Measurements from ENCODE around the gene PARP3. TPM values are rescaled to one million over a fixed set of nuclear protein-coding genes. Genes with fewer than 3 reads are reported as not detected.
"Not testable (repeated sequence)": the region's sequence is repeated elsewhere in the genome, so short reads cannot be mapped to it uniquely, and the experiment has no call there.

Gene PARP3
- total and polyA plus RNA-seq, 9 of the 15 experiments (the other 6 are each of a cell fraction or from before 2014, with no cell fraction given), result 0.46 to 6.6 (median 4.5) TPM

GRCh38 chr3:51928438-51928837 is 13.7 kb upstream of the PARP3 start (continued):
- no peak for TF ChIP-seq THRA (IDR thresholded peaks at IDR 0.05)
- TF ChIP-seq TRIM28 (IDR thresholded peaks at IDR 0.05), result no peak
- TF ChIP-seq SP1 (CRISPR knock-in tag; IDR thresholded peaks at IDR 0.05), result no peak

- H3K27ac ChIP-seq (ENCODE audit: extremely low read depth, low read depth, low read length); H3K9ac ChIP-seq (ENCODE audit: insufficient read depth in 1 of 2, low read depth in 2 of 2, low read length in 2 of 2); H3K79me2 ChIP-seq (ENCODE audit: control insufficient read depth, insufficient read depth, low read length); CTCF ChIA-PET (ENCODE audit: low intra/inter-chr PET ratio); H3K4me2 ChIP-seq (ENCODE audit: insufficient read depth, low read length); H3K9me1 ChIP-seq (ENCODE audit: control insufficient read depth, insufficient read depth, low read length); H3K4me3 ChIP-seq; H3K27me3 ChIP-seq (ENCODE audit: control insufficient read depth in 2 of 2, insufficient read depth in 2 of 2, low read length in 2 of 2); DNase-seq (ENCODE audit: extremely low read depth in 1 of 4, low spot score in 3 of 4); ATAC-seq; H3K9me3 ChIP-seq (replicated peaks; ENCODE audit: control insufficient read depth, insufficient read depth, low read depth, low read length); H4K20me1 ChIP-seq (replicated peaks; ENCODE audit: control insufficient read depth, insufficient read depth, low read length); FAIRE-seq; H2AFZ ChIP-seq (ENCODE audit: low read depth, low read length); H3K4me1 ChIP-seq (replicated peaks in 1 of 2; ENCODE audit: control insufficient read depth in 2 of 2, insufficient read depth in 2 of 2, low read length in 2 of 2); intact Hi-C loops (cut with micrococcal nuclease); in situ Hi-C loops (cut with MboI); BruUV-seq (replicated peaks): not testable (repeated sequence)
- POLR2A ChIA-PET, result interaction anchor here (1.0 kb wide), 1 partner anchor 12 kb away, joined by 6 read pairs; the partner anchor contains the start of gene RRP9
- 33% methylated on average over 2 of the region's 3 CpGs for WGBS (ENCODE audit: insufficient coverage, low coverage, missing lambda C conversion rate)
- H3K36me3 ChIP-seq (ENCODE audit: control insufficient read depth, insufficient read depth, low read length), result peaks cover 10% of the 10 kb centered on the region; the same call in 1 of the 3 replicates
Observed at GRCh38 chr3:51928981-51929380, 13.2 kb upstream of the PARP3 start.
